ENCODE data around the gene NCOA7. TPM values are rescaled to one million over a fixed set of nuclear protein-coding genes. Genes with fewer than 3 reads are reported as not detected.
A peak's percentile ranks its signal among the peaks of the same experiment; 100 is the strongest.
"Not testable (repeated sequence)": the region's sequence is repeated elsewhere in the genome, so short reads cannot be mapped to it uniquely, and the experiment has no call there.

NCOA7 gene
- total RNA-seq, 4 donors from 2014 or later, result 18.1 to 31.4 (median 26.7) TPM

GRCh38 chr6:125910527-125910926 lies 119.8 kb downstream of the NCOA7 start:
- no peak for TF ChIP-seq CTCF (IDR thresholded peaks at IDR 0.05)
- no peak for TF ChIP-seq POLR2AphosphoS5 (IDR thresholded peaks at IDR 0.05)
- TF ChIP-seq EP300 (IDR thresholded peaks at IDR 0.05), result no peak
- TF ChIP-seq POLR2A (IDR thresholded peaks at IDR 0.05), result no peak
- H3K36me3 ChIP-seq, result peaks cover 0 to 45% of the 10 kb centered on the region in 2 donors
- ATAC-seq, result no peak
- H3K9me3 ChIP-seq, result no peaks in the 10 kb centered on the region
- no peak overlapping the region for H3K27ac ChIP-seq
- WGBS, 2 donors (ENCODE audit: low coverage in 1 of 2), result 73 to 81% methylated on average over 3 of the region's 3 CpGs
- no peaks in the 10 kb centered on the region for H3K4me1 ChIP-seq
- no peak overlapping the region for H3K4me3 ChIP-seq
- H3K27me3 ChIP-seq, result no peaks in the 10 kb centered on the region

GRCh38 chr6:125911051-125911451 lies 120.3 kb downstream of the NCOA7 start:
- ATAC-seq, H3K27me3 ChIP-seq, H3K4me3 ChIP-seq, H3K4me1 ChIP-seq, H3K27ac ChIP-seq, H3K9me3 ChIP-seq: not testable (repeated sequence)
- peaks cover 0 to 48% of the 10 kb centered on the region in 2 donors for H3K36me3 ChIP-seq
- 79 to 81% methylated on average over 4 of the region's 4 CpGs for WGBS, 2 donors (ENCODE audit: low coverage in 1 of 2)

- WGBS, 2 donors (ENCODE audit: low coverage in 1 of 2), result 75 to 82% methylated on average over 1 to 2 of the region's 2 CpGs
- not testable (repeated sequence) for H3K27me3 ChIP-seq
- H3K36me3 ChIP-seq, result peaks cover 0 to 54% of the 10 kb centered on the region in 2 donors
Observed at GRCh38 chr6:125912430-125912829, 121.7 kb downstream of the NCOA7 start.

GRCh38 chr6:125913145-125913544 lies 122.4 kb downstream of the NCOA7 start:
- H3K27me3 ChIP-seq, result no peaks in the 10 kb centered on the region
- H3K9me3 ChIP-seq, result no peaks in the 10 kb centered on the region
- peaks cover 0 to 54% of the 10 kb centered on the region in 2 donors for H3K36me3 ChIP-seq
- TF ChIP-seq CTCF (IDR thresholded peaks at IDR 0.05) (no peak), EP300 (IDR thresholded peaks at IDR 0.05) (no peak), POLR2A (IDR thresholded peaks at IDR 0.05) (no peak), POLR2AphosphoS5 (IDR thresholded peaks at IDR 0.05) (no peak)
- H3K4me3 ChIP-seq, result no peak overlapping the region
- H3K27ac ChIP-seq, result no peak overlapping the region
- 100% methylated on average over 1 of the region's 1 CpG for WGBS, 2 donors (ENCODE audit: low coverage in 1 of 2)
- peaks cover 0 to 2% (median 0%) of the 10 kb centered on the region in 3 donors for H3K4me1 ChIP-seq
- no peak for ATAC-seq

More at GRCh38 chr6:125912430-125912829, 121.7 kb downstream of the NCOA7 start:
- H3K9me3 ChIP-seq, H3K4me1 ChIP-seq, ATAC-seq, H3K27ac ChIP-seq, H3K4me3 ChIP-seq: not testable (repeated sequence)

- H3K27ac ChIP-seq, result no peak overlapping the region
- H3K4me1 ChIP-seq, result peaks cover 0 to 9% (median 0%) of the 10 kb centered on the region in 3 donors
- no peaks in the 10 kb centered on the region for H3K27me3 ChIP-seq
- no peak for ATAC-seq
- 52 to 69% methylated on average over 5 of the region's 5 CpGs for WGBS, 2 donors (ENCODE audit: low coverage in 1 of 2)
- no peak overlapping the region for H3K4me3 ChIP-seq
- TF ChIP-seq EP300 (IDR thresholded peaks at IDR 0.05) (no peak), POLR2AphosphoS5 (IDR thresholded peaks at IDR 0.05) (no peak), POLR2A (IDR thresholded peaks at IDR 0.05) (no peak), CTCF (IDR thresholded peaks at IDR 0.05) (no peak)
- H3K36me3 ChIP-seq, result peaks cover 0 to 53% of the 10 kb centered on the region in 2 donors
- H3K9me3 ChIP-seq, result no peaks in the 10 kb centered on the region
Observed at GRCh38 chr6:125913864-125914351, 123.1 kb downstream of the NCOA7 start.

GRCh38 chr6:125918230-125918629 lies 127.5 kb downstream of the NCOA7 start:
- Histone ChIP-seq H3K9me3 (no peaks in the 10 kb centered on the region), H3K4me1 (peaks cover 0 to 9% (median 0%) of the 10 kb centered on the region in 3 donors), H3K36me3 (peaks cover 0 to 66% of the 10 kb centered on the region in 2 donors), H3K27ac (peak overlapping the region; percentile 39 to 71 (median 60)), H3K4me3 (no peak overlapping the region), H3K27me3 (no peaks in the 10 kb centered on the region)
- TF ChIP-seq POLR2A (IDR thresholded peaks at IDR 0.05) (no peak), EP300 (IDR thresholded peaks at IDR 0.05) (no peak)
- WGBS, 2 donors (ENCODE audit: low coverage in 1 of 2), result 64 to 66% methylated on average over 2 to 3 of the region's 4 CpGs
- ATAC-seq, result no peak
